ENCODE results near the gene CDH4. TPM values are rescaled to one million over a fixed set of nuclear protein-coding genes. Genes with fewer than 3 reads are reported as not detected.

Gene CDH4
- total and polyA plus RNA-seq, 9 of the 15 experiments (the other 6 are each of a cell fraction or from before 2014, with no cell fraction given): 0.04 TPM; not detected in 8

GRCh38 chr20:61521687-61522420 is 269.8 kb downstream of the CDH4 start (continued):
- TF ChIP-seq, protein P1, sequence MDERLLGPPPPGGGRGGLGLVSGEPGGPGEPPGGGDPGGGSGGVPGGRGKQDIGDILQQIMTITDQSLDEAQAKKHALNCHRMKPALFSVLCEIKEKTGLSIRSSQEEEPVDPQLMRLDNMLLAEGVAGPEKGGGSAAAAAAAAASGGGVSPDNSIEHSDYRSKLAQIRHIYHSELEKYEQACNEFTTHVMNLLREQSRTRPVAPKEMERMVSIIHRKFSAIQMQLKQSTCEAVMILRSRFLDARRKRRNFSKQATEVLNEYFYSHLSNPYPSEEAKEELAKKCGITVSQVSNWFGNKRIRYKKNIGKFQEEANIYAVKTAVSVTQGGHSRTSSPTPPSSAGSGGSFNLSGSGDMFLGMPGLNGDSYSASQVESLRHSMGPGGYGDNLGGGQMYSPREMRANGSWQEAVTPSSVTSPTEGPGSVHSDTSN (CRISPR knock-in tag; IDR thresholded peaks at IDR 0.05; ENCODE audit: low read depth): no peak
- TF ChIP-seq, protein P1 (tag; conservative IDR thresholded peaks at IDR 0.05; ENCODE audit: low read depth): no peak
- TF ChIP-seq MTA1 (IDR thresholded peaks at IDR 0.05; ENCODE audit: borderline replicate concordance) (no peak), SOX6 (IDR thresholded peaks at IDR 0.05) (no peak), CHD4 (IDR thresholded peaks at IDR 0.05; ENCODE audit: insufficient read depth, insufficient replicate concordance, low read depth, low read length, poor library complexity, severe bottlenecking) (no peak), NFYB (IDR thresholded peaks at IDR 0.05; ENCODE audit: extremely low read depth, insufficient read length) (no peak), HDAC8 (tag; IDR thresholded peaks at IDR 0.05) (no peak), SRF (CRISPR knock-in tag; IDR thresholded peaks at IDR 0.05) (no peak), KLF16 (IDR thresholded peaks at IDR 0.05) (peak; percentile 59; the same call in 1 of the 2 replicates), CUX1 (CRISPR knock-in tag; IDR thresholded peaks at IDR 0.05) (no peak), HDAC3 (IDR thresholded peaks at IDR 0.05; ENCODE audit: borderline replicate concordance, partially characterized antibody) (no peak), ZNF740 (CRISPR knock-in tag; IDR thresholded peaks at IDR 0.05) (no peak), ZNF740 (tag; IDR thresholded peaks at IDR 0.05) (no peak), MEIS2 (IDR thresholded peaks at IDR 0.05; ENCODE audit: partially characterized antibody) (no peak), ZFP30 (CRISPR knock-in tag; IDR thresholded peaks at IDR 0.05; ENCODE audit: borderline replicate concordance) (no peak), TOE1 (IDR thresholded peaks at IDR 0.05; ENCODE audit: borderline replicate concordance) (no peak), TOE1 (CRISPR knock-in tag; IDR thresholded peaks at IDR 0.05; ENCODE audit: borderline replicate concordance, low read depth) (no peak), DMBX1 (CRISPR knock-in tag; IDR thresholded peaks at IDR 0.05; ENCODE audit: borderline replicate concordance) (no peak)
